H1 (cell line): ENCODE measurements around the gene GBP7. TPM values are rescaled to one million over a fixed set of nuclear protein-coding genes. Genes with fewer than 3 reads are reported as not detected.

ENCODE experiments used
- CTCF ChIA-PET: fragments of 300-600 bp; sonication (Branson Sonifier 250); formaldehyde crosslinking; loops from one replicate; lab custom pipeline; 2021; ENCODE audit not compliant: partially characterized antibody; lab: Charles Lee
- POLR2A ChIA-PET: fragments of 300-600 bp; sonication (Branson Sonifier 250); formaldehyde crosslinking; loops from one replicate; lab custom pipeline; 2021; ENCODE audit warnings: inconsistent platforms; ENCODE audit not compliant: partially characterized antibody; lab: Charles Lee
- DNase-seq, 2 experiments: peaks; one replicate each; pipeline versions ENCODE4 v3.0.0 to v3.0.0-alpha.2; 2010 to 2022; ENCODE audit warnings: low spot score in 2 of 2, low read depth in 1 of 2, mixed read lengths in 1 of 2
- FAIRE-seq: peaks from 2 replicates; lab custom pipeline; 2011; peaks lifted over from hg19 to GRCh38; lab: Jason Lieb, UNC
- H2AFZ ChIP-seq: 2 replicates; pipeline ENCODE4 v1.8.1; 2012; ENCODE audit warnings: low read length, inconsistent platforms
- H2AK5ac ChIP-seq: 2 replicates; pipeline ENCODE4 v1.6.1; 2013; ENCODE audit warnings: low read depth, low read length
- H2BK120ac ChIP-seq: replicated peaks from 2 replicates; pipeline ENCODE3; 2013; ENCODE audit warnings: low read depth, low read length, inconsistent platforms
- H2BK12ac ChIP-seq: 2 replicates; pipeline ENCODE4 v1.6.1; 2013; ENCODE audit warnings: low read depth, low read length
- H2BK15ac ChIP-seq: 2 replicates; pipeline ENCODE4 v1.6.1; 2013; ENCODE audit warnings: low read length
- H2BK20ac ChIP-seq: 2 replicates; pipeline ENCODE4 v1.6.1; 2013; ENCODE audit warnings: low read length
- H2BK5ac ChIP-seq: 2 replicates; pipeline ENCODE4 v1.6.1; 2013; ENCODE audit warnings: low read depth, low read length
- H3K14ac ChIP-seq: 2 replicates; pipeline ENCODE4 v1.6.1; 2013; ENCODE audit warnings: inconsistent platforms; ENCODE audit not compliant: insufficient read length
- H3K18ac ChIP-seq: 2 replicates; pipeline ENCODE4 v1.6.1; 2013; ENCODE audit warnings: low read length; ENCODE audit errors: extremely low read depth
- H3K23ac ChIP-seq: 2 replicates; pipeline ENCODE4 v1.6.1; 2013; ENCODE audit warnings: inconsistent platforms; ENCODE audit not compliant: insufficient read length
- H3K23me2 ChIP-seq: 2 replicates; pipeline ENCODE4 v1.6.1; 2013; ENCODE audit warnings: low read depth, low read length
- H3K27ac ChIP-seq: 2 replicates; pipeline ENCODE4 v1.6.1; 2011; ENCODE audit warnings: low read depth, low read length, inconsistent platforms
- H3K27me3 ChIP-seq, 4 experiments: replicated peaks in 1 of 4; 1 replicate in 1 of 4; 2 replicates in 3 of 4; pipeline versions ENCODE4 v1.6.1 to v1.8.1; 2011 to 2013; ENCODE audit warnings: low read length in 3 of 4, mild to moderate bottlenecking in 3 of 4, inconsistent platforms in 2 of 4, mixed read lengths in 2 of 4, moderate library complexity in 1 of 4; ENCODE audit not compliant: control insufficient read depth in 3 of 4, insufficient read depth in 3 of 4; ENCODE audit errors: extremely low read depth in 1 of 4
- H3K36me3 ChIP-seq, 4 experiments: 2 replicates each; pipeline versions ENCODE4 v1.6.1 to v1.8.1; 2011 to 2013; ENCODE audit warnings: mild to moderate bottlenecking in 4 of 4, low read length in 3 of 4, moderate library complexity in 2 of 4, control low read depth in 1 of 4, inconsistent platforms in 1 of 4; ENCODE audit not compliant: insufficient read depth in 4 of 4, control insufficient read depth in 2 of 4
- H3K4ac ChIP-seq: replicated peaks from 2 replicates; pipeline ENCODE3; 2013; ENCODE audit warnings: low read length, low read depth, mixed read lengths, inconsistent platforms; ENCODE audit not compliant: insufficient read length
- H3K4me1 ChIP-seq, 4 experiments: replicated peaks in 1 of 4; 1 replicate in 1 of 4; 2 replicates in 3 of 4; pipeline versions ENCODE4 v1.6.1 to v1.8.1; 2011 to 2013; ENCODE audit warnings: low read length in 3 of 4, inconsistent platforms in 2 of 4, mixed read lengths in 1 of 4; ENCODE audit not compliant: insufficient read depth in 4 of 4, control insufficient read depth in 3 of 4
- H3K4me2 ChIP-seq, 2 experiments: 2 replicates each; pipeline versions ENCODE4 v1.6.1 to v1.8.1; 2011 to 2013; ENCODE audit warnings: low read depth in 2 of 2, low read length in 2 of 2, control low read depth in 1 of 2, inconsistent platforms in 1 of 2, mild to moderate bottlenecking in 1 of 2; ENCODE audit not compliant: insufficient read depth in 1 of 2
- H3K4me3 ChIP-seq, 4 experiments: fragments of 200-600, 300-600 bp in 1 of 4; sonication (generic), shearing (Covaris generic), sonication (Bioruptor Twin) in 1 of 4; 2 replicates each; pipeline versions ENCODE4 v1.5.1 to v1.8.1; 2011 to 2016; ENCODE audit warnings: low read length in 4 of 4, low read depth in 3 of 4, control low read depth in 2 of 4, inconsistent platforms in 2 of 4, mild to moderate bottlenecking in 2 of 4, mixed read lengths in 1 of 4, moderate library complexity in 1 of 4; ENCODE audit not compliant: insufficient read depth in 2 of 4; ENCODE audit errors: extremely low read depth in 1 of 4
- H3K56ac ChIP-seq: replicated peaks from 2 replicates; pipeline ENCODE3; 2013; ENCODE audit warnings: low read depth, mild to moderate bottlenecking, mixed read lengths, low read length, inconsistent platforms; ENCODE audit not compliant: insufficient read length
- H3K79me1 ChIP-seq: 2 replicates; pipeline ENCODE4 v1.6.1; 2013; ENCODE audit warnings: low read depth, low read length, control low read depth
- H3K79me2 ChIP-seq, 2 experiments: 2 replicates each; pipeline versions ENCODE4 v1.6.1 to v1.8.1; 2012 to 2013; ENCODE audit warnings: low read length in 2 of 2, mild to moderate bottlenecking in 2 of 2, inconsistent platforms in 1 of 2; ENCODE audit not compliant: insufficient read depth in 2 of 2, control insufficient read depth in 1 of 2
- H3K9ac ChIP-seq, 4 experiments: replicated peaks in 1 of 4; 1 replicate in 1 of 4; 2 replicates in 3 of 4; pipeline versions ENCODE4 v1.6.1 to v1.8.1; 2011 to 2013; ENCODE audit warnings: low read depth in 3 of 4, low read length in 3 of 4, control low read depth in 2 of 4, mild to moderate bottlenecking in 2 of 4, moderate library complexity in 2 of 4, inconsistent platforms in 1 of 4; ENCODE audit errors: extremely low read depth in 1 of 4
- H3K9me3 ChIP-seq, 2 experiments: 2 replicates each; pipeline versions ENCODE4 v1.6.1 to v1.8.1; 2012 to 2013; ENCODE audit warnings: mild to moderate bottlenecking in 2 of 2, moderate library complexity in 2 of 2, control low read depth in 1 of 2, inconsistent platforms in 1 of 2, low read depth in 1 of 2, low read length in 1 of 2, mixed read lengths in 1 of 2; ENCODE audit not compliant: insufficient read depth in 2 of 2
- H4K20me1 ChIP-seq, 2 experiments: replicated peaks in 1 of 2; 2 replicates each; pipeline versions ENCODE3 to v1.8.1; 2011 to 2013; ENCODE audit warnings: inconsistent platforms in 2 of 2, low read length in 2 of 2, mild to moderate bottlenecking in 1 of 2; ENCODE audit not compliant: insufficient read depth in 2 of 2, control insufficient read depth in 1 of 2
- H4K5ac ChIP-seq: 2 replicates; pipeline ENCODE4 v1.6.1; 2013; ENCODE audit warnings: low read length, low read depth, mixed read lengths, inconsistent platforms; ENCODE audit not compliant: insufficient read length
- H4K8ac ChIP-seq: 2 replicates; pipeline ENCODE4 v1.8.0; 2013; ENCODE audit warnings: mild to moderate bottlenecking, moderate library complexity, low read length, inconsistent platforms; ENCODE audit not compliant: insufficient read depth; ENCODE audit errors: extremely low read depth
- H4K91ac ChIP-seq: replicated peaks from 2 replicates; pipeline ENCODE3; 2013; ENCODE audit warnings: low read length, mixed read lengths, inconsistent platforms; ENCODE audit not compliant: insufficient read length
- BCL11A ChIP-seq, 2 experiments: IDR thresholded peaks; one replicate each; pipeline ENCODE4 v1.6.1; 2011; ENCODE audit warnings: low read depth in 2 of 2, low read length in 2 of 2, mild to moderate bottlenecking in 2 of 2
- CEBPB ChIP-seq: IDR thresholded peaks from 2 replicates; pipeline ENCODE4 v1.6.1; 2012; ENCODE audit warnings: low read depth, low read length
- CTBP2 ChIP-seq: IDR thresholded peaks from 2 replicates; pipeline ENCODE4 v1.7.0; 2011; ENCODE audit warnings: borderline replicate concordance, mild to moderate bottlenecking, moderate library complexity, mixed read lengths, low read length; ENCODE audit not compliant: insufficient read depth, insufficient read length
- EGR1 ChIP-seq: IDR thresholded peaks from 2 replicates; pipeline ENCODE4 v1.6.1; 2011; ENCODE audit warnings: low read depth, low read length, borderline replicate concordance
- EP300 ChIP-seq, 2 experiments: IDR thresholded peaks; 1 replicate in 1 of 2; 2 replicates in 1 of 2; pipeline ENCODE4 v1.6.1; 2011 to 2012; ENCODE audit warnings: low read depth in 2 of 2, low read length in 2 of 2, mild to moderate bottlenecking in 2 of 2, borderline replicate concordance in 1 of 2, inconsistent platforms in 1 of 2, moderate library complexity in 1 of 2
- FOSL1 ChIP-seq: IDR thresholded peaks from 2 replicates; pipeline ENCODE4 v1.6.1; 2011; ENCODE audit warnings: mild to moderate bottlenecking, low read depth, low read length, moderate library complexity; ENCODE audit not compliant: insufficient read depth
- KDM1A ChIP-seq: fragments of 200-600, 300-600 bp; sonication (generic); IDR thresholded peaks from 2 replicates; pipeline ENCODE4 v1.7.1; 2016; ENCODE audit warnings: mild to moderate bottlenecking, low read length, borderline replicate concordance
- MAX ChIP-seq: IDR thresholded peaks from 2 replicates; pipeline ENCODE4 v1.6.1; 2012; ENCODE audit warnings: inconsistent platforms
- NANOG ChIP-seq: IDR thresholded peaks from 2 replicates; pipeline ENCODE4 v1.6.1; 2011; ENCODE audit warnings: low read length, low read depth, mild to moderate bottlenecking, inconsistent platforms; ENCODE audit not compliant: insufficient read depth, poor library complexity, severe bottlenecking
- POU5F1 ChIP-seq: IDR thresholded peaks from 2 replicates; pipeline ENCODE4 v1.6.1; 2011; ENCODE audit warnings: low read depth, mild to moderate bottlenecking, low read length, moderate library complexity
- SUZ12 ChIP-seq: fragments of 200-600 bp; sonication (generic); IDR thresholded peaks from 2 replicates; pipeline ENCODE4 v1.6.1; 2012; ENCODE audit warnings: mild to moderate bottlenecking, inconsistent platforms, low read length, moderate library complexity, mixed read lengths
- TAF1 ChIP-seq: IDR thresholded peaks from 2 replicates; pipeline ENCODE4 v1.6.1; 2011; ENCODE audit warnings: mild to moderate bottlenecking, low read depth, low read length
- WGBS, 2 experiments: shearing (Covaris generic) in 1 of 2; methylation state at CpG; one replicate each; pipeline versions ENCODE4 v1.1.6 to v1.1.7; 2013 to 2015; ENCODE audit warnings: low lambda C conversion rate in 2 of 2, mixed read lengths in 2 of 2, inconsistent platforms in 1 of 2, low coverage in 1 of 2, missing lambda C conversion rate in 1 of 2; ENCODE audit not compliant: insufficient replicate concordance in 2 of 2, insufficient coverage in 1 of 2, insufficient read length in 1 of 2; ENCODE audit errors: extremely low coverage in 1 of 2, missing lambda C conversion rate in 1 of 2; 5-methylcytosine and 5-hydroxymethylcytosine counted together
- polyA plus RNA-seq, 7 experiments: library from polyadenylated mRNA; depleted of rRNA in 3 of 7; stranded (reverse) in 5 of 7; unstranded in 2 of 7; fragments of >200 nt in 5 of 7; fragments of 200-250 nt in 2 of 7; gene quantifications; 1 replicate in 5 of 7; 2 replicates in 1 of 7; 4 replicates in 1 of 7; pipeline versions ENCODE4 v1.2.1 to v1.2.3, GENCODE V29; 2011 to 2013; ENCODE audit warnings: missing spikeins in 2 of 7, mixed read lengths in 2 of 7
- total RNA-seq: library from RNA; stranded (reverse); fragmentation: NEBNext Ultra II Directional; extraction: Animal tissue kit (Norgen Biotek cat#: 25700); gene quantifications from 2 replicates; pipeline ENCODE4 v1.2.1, GENCODE V29; 2021

GBP7 gene
- total and polyA plus RNA-seq, 2 of the 8 experiments (the other 6 are each of a cell fraction or from before 2014, with no cell fraction given) = not detected

GRCh38 chr1:89133747-89134146 is 42.1 kb downstream of the GBP7 start:
- ChIA-PET POLR2A (no interaction called here), CTCF (interaction anchor here (0.7 to 1.5 kb wide), 3 partner anchors 10 to 126 kb away, joined by 3 read pairs; no protein-coding TSS in a partner anchor)
- no peaks in the 10 kb centered on the region for H3K36me3 ChIP-seq
- 93% methylated on average over 1 of the region's 1 CpG; no CpG with 5 or more reads in 1 of the 2 experiments for WGBS, 2 experiments
- H2AK5ac ChIP-seq = no peak overlapping the region
- no peak overlapping the region for H3K56ac ChIP-seq
- TF ChIP-seq CEBPB = no peak
- TF ChIP-seq TAF1 = no peak
- TF ChIP-seq NANOG = no peak
- TF ChIP-seq SUZ12 = no peak
- no peak for TF ChIP-seq EGR1
- TF ChIP-seq MAX = no peak
- TF ChIP-seq EP300 (IDR thresholded peaks at IDR 0.05; ENCODE audit: borderline replicate concordance in 1 of 2, low read depth in 2 of 2, low read length in 2 of 2) = no peak
- TF ChIP-seq POU5F1 = no peak
- no peak for TF ChIP-seq KDM1A
- no peak for TF ChIP-seq FOSL1
- TF ChIP-seq BCL11A (IDR thresholded peaks at IDR 0.05; ENCODE audit: low read depth in 2 of 2, low read length in 2 of 2) = no peak
- no peak for TF ChIP-seq CTBP2
- H2BK120ac ChIP-seq = no peak overlapping the region
- FAIRE-seq = no peak
- no peak overlapping the region for H3K23ac ChIP-seq
- no peak overlapping the region for H2BK12ac ChIP-seq
- H4K5ac ChIP-seq = no peak overlapping the region
- no peak overlapping the region for H2BK20ac ChIP-seq
- no peak overlapping the region for H3K27ac ChIP-seq
- no peak overlapping the region for H3K4me3 ChIP-seq
- no peaks in the 10 kb centered on the region for H3K27me3 ChIP-seq
- H3K9ac ChIP-seq = 0 out of 7 replicates have a peak overlapping the region, but pooled peaks of 1 of the 4 experiments have one; percentile 10
- no peak overlapping the region for H2BK15ac ChIP-seq
- H4K20me1 ChIP-seq = no peaks in the 10 kb centered on the region
- H3K18ac ChIP-seq = no peak overlapping the region
- H3K79me1 ChIP-seq = no peaks in the 10 kb centered on the region
- peak overlapping the region; percentile 57; the same call in 1 of the 2 replicates for H4K8ac ChIP-seq
- no peaks in the 10 kb centered on the region for H3K23me2 ChIP-seq
- DNase-seq = no peak
- 0 out of 4 replicates have a peak, but pooled peaks cover 0 to 3% of the 10 kb centered on the region in 2 experiments for H3K9me3 ChIP-seq
- no peak overlapping the region for H3K14ac ChIP-seq
- no peak overlapping the region for H2BK5ac ChIP-seq
- no peak overlapping the region for H2AFZ ChIP-seq
- H3K4ac ChIP-seq = no peak overlapping the region
- H4K91ac ChIP-seq = no peak overlapping the region
- H3K79me2 ChIP-seq = no peaks in the 10 kb centered on the region
- H3K4me2 ChIP-seq = no peak overlapping the region
- H3K4me1 ChIP-seq = no peaks in the 10 kb centered on the region
